ENCODE data around the gene PGM2L1. TPM values are rescaled to one million over a fixed set of nuclear protein-coding genes. Genes with fewer than 3 reads are reported as not detected.

PGM2L1 gene
- total RNA-seq, 4 donors from 2014 or later: 1.0 to 1.8 (median 1.2) TPM

DNA sequence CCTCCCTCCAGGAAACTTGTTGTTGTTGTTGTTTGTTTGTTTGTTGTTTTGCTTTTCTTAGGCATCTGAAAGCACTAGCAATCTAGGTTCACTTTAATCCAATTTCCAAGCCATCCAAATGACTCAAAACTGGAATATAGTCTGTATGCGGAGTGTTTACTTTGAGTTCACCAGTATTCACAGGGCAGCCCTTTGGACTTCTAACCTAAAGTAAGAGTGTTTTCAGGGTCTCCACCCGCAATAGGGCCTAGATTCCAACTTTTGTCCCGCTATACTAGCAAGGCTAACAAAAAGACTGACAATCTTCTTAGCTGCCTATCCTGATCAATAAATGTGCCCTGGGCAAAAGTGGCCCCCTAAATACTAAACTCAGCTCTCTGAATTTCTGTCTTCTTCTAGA lies 13.6 kb downstream of the PGM2L1 start:
- 95 to 100% methylated on average over 3 of the region's 3 CpGs for WGBS, 2 donors

GRCh38 chr11:74380746-74381439 lies 17.3 kb downstream of the PGM2L1 start:
- intact Hi-C loops (cut with DNase I; ENCODE audit: low total_unique reads): no loop called here
- TF ChIP-seq CTCF (IDR thresholded peaks at IDR 0.05) (no peak), POLR2A (IDR thresholded peaks at IDR 0.05) (no peak)
- DNase-seq (ENCODE audit: low spot score in 2 of 2): no peak
- H3K4me3 ChIP-seq (ENCODE audit: low read depth, poor library complexity, severe bottlenecking): no peak overlapping the region
- 97 to 100% methylated on average over 1 of the region's 1 CpG for WGBS, 2 donors

More for the DNA sequence above, 13.6 kb downstream of the PGM2L1 start:
- H3K4me3 ChIP-seq (ENCODE audit: low read depth, poor library complexity, severe bottlenecking): no peak overlapping the region
- DNase-seq (ENCODE audit: low spot score in 2 of 2): no peak
- intact Hi-C loops (cut with DNase I; ENCODE audit: low total_unique reads): no loop called here
- no peak for TF ChIP-seq POLR2A (IDR thresholded peaks at IDR 0.05)
- TF ChIP-seq CTCF (IDR thresholded peaks at IDR 0.05): no peak

DNA sequence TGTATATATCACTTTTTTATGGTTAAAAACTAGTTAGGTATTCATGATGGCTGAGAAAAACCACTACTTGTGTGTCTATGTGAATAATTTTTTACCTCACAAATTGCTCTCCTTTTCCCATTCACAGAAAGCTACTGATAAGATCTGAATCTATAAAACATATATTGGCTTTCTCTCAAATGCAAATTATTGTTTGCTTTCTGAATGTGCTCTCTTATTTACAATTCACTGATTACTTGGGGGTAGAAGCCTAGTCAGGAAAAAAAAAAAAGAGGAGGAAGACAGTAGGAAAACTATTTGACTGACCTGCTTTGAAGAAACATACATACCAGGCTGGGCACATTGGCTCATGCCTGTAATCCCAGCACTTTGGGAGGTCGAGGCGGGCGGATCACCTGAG lies 20.5 kb downstream of the PGM2L1 start:
- no peak overlapping the region for H3K4me3 ChIP-seq (ENCODE audit: low read depth, poor library complexity, severe bottlenecking)
- 87 to 89% methylated on average over 3 of the region's 3 CpGs for whole genome bisulfite sequencing, 2 donors
- intact Hi-C loops (cut with DNase I; ENCODE audit: low total_unique reads): no loop called here
- no peak for TF ChIP-seq POLR2A (IDR thresholded peaks at IDR 0.05)
- no peak for TF ChIP-seq CTCF (IDR thresholded peaks at IDR 0.05)
- no peak for DNase-seq (ENCODE audit: low spot score in 2 of 2)

- no peak for DNase-seq (ENCODE audit: low spot score in 2 of 2)
- intact Hi-C loops (cut with DNase I; ENCODE audit: low total_unique reads): no loop called here
These were observed 24.9 kb downstream of the PGM2L1 start for GRCh38 chr11:74373382-74373781.

GRCh38 chr11:74371269-74372052 lies 26.8 kb downstream of the PGM2L1 start:
- no peak overlapping the region for H3K4me3 ChIP-seq (ENCODE audit: low read depth, poor library complexity, severe bottlenecking)
- no peak for TF ChIP-seq CTCF (IDR thresholded peaks at IDR 0.05)
- TF ChIP-seq POLR2A (IDR thresholded peaks at IDR 0.05): no peak
- 75 to 83% methylated on average over 3 of the region's 3 CpGs for WGBS, 2 donors
- intact Hi-C loops (cut with DNase I; ENCODE audit: low total_unique reads): no loop called here
- DNase-seq (ENCODE audit: low spot score in 2 of 2): no peak

More at GRCh38 chr11:74373382-74373781, 24.9 kb downstream of the PGM2L1 start:
- TF ChIP-seq CTCF (IDR thresholded peaks at IDR 0.05) (no peak), POLR2A (IDR thresholded peaks at IDR 0.05) (no peak)
- no peak overlapping the region for H3K4me3 ChIP-seq (ENCODE audit: low read depth, poor library complexity, severe bottlenecking)

All from lower leg skin (tissue), 4 donors.